CD4-positive, CD25-positive, alpha-beta regulatory T cell (primary cell): Measurements from ENCODE around the gene LMNTD1. TPM values are rescaled to one million over a fixed set of nuclear protein-coding genes. Genes with fewer than 3 reads are reported as not detected.

Source experiments
- ATAC-seq, 2 donors: fragments of 150-1000 bp; cut with Tn5 transposase; one replicate each; pipeline ENCODE4 v1.10.0; 2021; ENCODE audit warnings: low read depth in 2 of 2, moderate number of reproducible peaks in 2 of 2, moderate library complexity in 1 of 2
- DNase-seq, 3 donors: peaks; one replicate each; pipeline versions ENCODE4 v3.0.0 to v3.0.0-alpha.2; 2012 to 2022; ENCODE audit warnings: mixed read lengths in 1 of 3
- H3K27ac ChIP-seq: one replicate; pipeline ENCODE4 v1.7.0; 2013; ENCODE audit warnings: mild to moderate bottlenecking, low read length; ENCODE audit not compliant: insufficient read depth, poor library complexity, severe bottlenecking
- H3K27me3 ChIP-seq: one replicate; pipeline ENCODE4 v1.7.0; 2013; ENCODE audit warnings: low read length; ENCODE audit not compliant: control insufficient read depth, insufficient read depth
- H3K36me3 ChIP-seq: one replicate; pipeline ENCODE4 v1.7.0; 2013; ENCODE audit warnings: mild to moderate bottlenecking, low read length, moderate library complexity; ENCODE audit not compliant: control insufficient read depth, insufficient read depth
- H3K4me1 ChIP-seq: 2 replicates; pipeline ENCODE4 v1.7.0; 2013; ENCODE audit warnings: mild to moderate bottlenecking, low read length; ENCODE audit not compliant: insufficient read depth, control insufficient read depth, poor library complexity, severe bottlenecking
- H3K4me3 ChIP-seq: one replicate; pipeline ENCODE4 v1.7.0; 2013; ENCODE audit warnings: low read depth, mild to moderate bottlenecking, low read length, moderate library complexity
- H3K9me3 ChIP-seq, 2 experiments: 1 replicate in 1 of 2; 2 replicates in 1 of 2; pipeline ENCODE4 v1.7.0; 2013; ENCODE audit warnings: low read length in 2 of 2, mild to moderate bottlenecking in 1 of 2, moderate library complexity in 1 of 2; ENCODE audit not compliant: control insufficient read depth in 2 of 2
- H3K27ac Mint-ChIP-seq, 3 donors: one replicate each; pipeline ENCODE4 v1.8.0; 2020 to 2022; ENCODE audit warnings: mild to moderate bottlenecking in 3 of 3, mixed read lengths in 3 of 3, moderate library complexity in 2 of 3
- H3K27me3 Mint-ChIP-seq: one replicate; pipeline ENCODE4 v1.8.0; 2022; ENCODE audit warnings: mild to moderate bottlenecking, mixed read lengths
- H3K36me3 Mint-ChIP-seq: one replicate; pipeline ENCODE4 v1.8.0; 2020; ENCODE audit warnings: mixed read lengths
- H3K4me1 Mint-ChIP-seq, 4 donors: one replicate each; pipeline ENCODE4 v1.8.0; 2020 to 2022; ENCODE audit warnings: mixed read lengths in 4 of 4, mild to moderate bottlenecking in 1 of 4
- H3K4me3 Mint-ChIP-seq, 4 donors: one replicate each; pipeline ENCODE4 v1.8.0; 2020 to 2022; ENCODE audit warnings: mild to moderate bottlenecking in 4 of 4, mixed read lengths in 4 of 4, moderate library complexity in 3 of 4
- H3K9me3 Mint-ChIP-seq, 7 donors: one replicate each; pipeline ENCODE4 v1.8.0; 2020 to 2022; ENCODE audit warnings: mixed read lengths in 7 of 7, mild to moderate bottlenecking in 3 of 7, moderate library complexity in 2 of 7
- polyA plus RNA-seq, 4 donors: library from polyadenylated mRNA; unstranded; fragments of 300-500 nt; fragmentation: Illumina TruSeq; gene quantifications; one replicate each; pipeline ENCODE4 v1.2.3, GENCODE V29; 2021
- total RNA-seq: library from RNA; stranded (reverse); gene quantifications from one replicate; pipeline ENCODE4 v1.2.3, GENCODE V29; 2022

Gene LMNTD1
- total and polyA plus RNA-seq, 5 donors from 2014 or later, result not detected

DNA sequence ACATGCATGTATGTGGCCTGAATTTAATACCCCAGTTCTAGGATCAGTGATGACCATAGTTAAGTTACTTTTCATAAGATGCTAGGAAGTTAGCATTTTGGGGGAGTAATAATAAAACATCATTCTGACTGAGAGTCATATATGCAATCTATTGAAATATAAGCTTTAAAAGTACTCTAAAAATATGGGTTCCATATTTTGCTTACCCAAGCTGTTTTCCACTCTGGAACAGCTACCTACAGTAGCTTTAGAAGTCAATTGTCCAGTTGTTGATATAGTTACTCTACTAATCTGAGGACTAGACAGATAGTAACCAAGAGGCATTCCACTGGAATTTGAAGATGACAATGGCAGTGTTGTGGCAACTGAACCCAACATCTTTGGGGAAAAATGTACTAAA, 4.0 kb downstream of the LMNTD1 start:
- H3K36me3 ChIP-seq, result no peaks in the 10 kb centered on the region
- no peak overlapping the region for H3K27ac Mint-ChIP-seq
- H3K27me3 Mint-ChIP-seq, result no peaks in the 10 kb centered on the region
- H3K27ac ChIP-seq, result no peak overlapping the region
- no peaks in the 10 kb centered on the region for H3K27me3 ChIP-seq
- H3K9me3 Mint-ChIP-seq, result peaks cover 0 to 4% (median 0%) of the 10 kb centered on the region in 7 donors
- H3K36me3 Mint-ChIP-seq, result no peaks in the 10 kb centered on the region
- H3K4me3 ChIP-seq, result no peak overlapping the region
- peaks cover 0 to 4% (median 0%) of the 10 kb centered on the region in 4 donors for H3K4me1 Mint-ChIP-seq
- ATAC-seq, result no peak
- H3K4me1 ChIP-seq, result no peaks in the 10 kb centered on the region
- H3K9me3 ChIP-seq, result no peaks in the 10 kb centered on the region
- no peak overlapping the region for H3K4me3 Mint-ChIP-seq
- DNase-seq, result no peak

DNA sequence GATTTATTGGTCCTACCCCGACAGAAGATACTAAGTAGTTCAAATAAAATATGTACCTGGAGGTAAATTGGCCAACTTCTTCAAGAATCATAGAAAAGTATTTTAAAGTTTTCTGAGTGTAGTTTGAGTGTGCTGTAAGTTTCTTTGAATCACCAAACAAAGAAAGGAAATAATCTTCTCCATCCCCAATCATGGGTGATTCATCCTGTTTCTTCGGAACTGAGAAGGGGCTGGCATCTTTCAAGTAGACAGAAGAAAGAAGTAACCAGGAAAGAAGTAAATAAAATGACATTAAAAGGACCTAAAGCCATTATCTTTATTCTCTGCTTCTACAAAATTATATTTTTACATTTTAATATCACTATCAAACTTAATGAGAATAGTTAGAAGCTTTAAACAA, 6.8 kb downstream of the LMNTD1 start:
- H3K4me1 Mint-ChIP-seq, result no peaks in the 10 kb centered on the region
- H3K27me3 Mint-ChIP-seq, result no peaks in the 10 kb centered on the region
- H3K27ac Mint-ChIP-seq, result no peak overlapping the region
- Histone ChIP-seq H3K4me3 (no peak overlapping the region), H3K36me3 (no peaks in the 10 kb centered on the region), H3K4me1 (no peaks in the 10 kb centered on the region), H3K27me3 (no peaks in the 10 kb centered on the region), H3K9me3 (no peaks in the 10 kb centered on the region), H3K27ac (no peak overlapping the region)
- DNase-seq (no peak), ATAC-seq (no peak)
- H3K9me3 Mint-ChIP-seq, result peaks cover 0 to 4% (median 0%) of the 10 kb centered on the region in 7 donors
- no peaks in the 10 kb centered on the region for H3K36me3 Mint-ChIP-seq
- H3K4me3 Mint-ChIP-seq, result no peak overlapping the region

DNA sequence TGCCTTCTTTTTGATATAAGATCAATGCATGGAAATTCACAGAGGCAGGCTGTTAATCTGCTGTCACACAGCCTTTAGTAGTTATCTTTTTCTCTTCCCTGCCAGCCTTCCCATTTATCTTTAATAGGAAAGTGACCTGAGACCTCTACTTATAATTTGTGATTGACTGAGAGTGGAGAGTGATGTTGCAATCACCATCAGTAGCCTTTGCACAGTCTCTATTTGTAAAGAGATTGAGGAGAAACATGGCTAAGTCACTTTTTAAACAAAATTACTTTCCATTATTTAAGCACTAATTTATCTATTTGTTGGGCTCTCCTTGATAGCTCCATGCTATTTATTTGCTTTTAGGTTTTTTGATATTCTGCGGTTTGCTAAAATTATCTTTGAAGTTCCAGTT, 19.9 kb downstream of the LMNTD1 start:
- Mint-ChIP-seq H3K4me3 (no peak overlapping the region), H3K27me3 (no peaks in the 10 kb centered on the region), H3K27ac (no peak overlapping the region), H3K36me3 (no peaks in the 10 kb centered on the region), H3K9me3 (peaks cover 0 to 5% (median 3%) of the 10 kb centered on the region in 7 donors), H3K4me1 (no peaks in the 10 kb centered on the region)
- ATAC-seq, result no peak
- no peaks in the 10 kb centered on the region for H3K4me1 ChIP-seq
- H3K9me3 ChIP-seq, result no peaks in the 10 kb centered on the region
- H3K36me3 ChIP-seq, result no peaks in the 10 kb centered on the region
- no peak overlapping the region for H3K4me3 ChIP-seq
- no peak overlapping the region for H3K27ac ChIP-seq
- DNase-seq, result no peak
- no peaks in the 10 kb centered on the region for H3K27me3 ChIP-seq

DNA sequence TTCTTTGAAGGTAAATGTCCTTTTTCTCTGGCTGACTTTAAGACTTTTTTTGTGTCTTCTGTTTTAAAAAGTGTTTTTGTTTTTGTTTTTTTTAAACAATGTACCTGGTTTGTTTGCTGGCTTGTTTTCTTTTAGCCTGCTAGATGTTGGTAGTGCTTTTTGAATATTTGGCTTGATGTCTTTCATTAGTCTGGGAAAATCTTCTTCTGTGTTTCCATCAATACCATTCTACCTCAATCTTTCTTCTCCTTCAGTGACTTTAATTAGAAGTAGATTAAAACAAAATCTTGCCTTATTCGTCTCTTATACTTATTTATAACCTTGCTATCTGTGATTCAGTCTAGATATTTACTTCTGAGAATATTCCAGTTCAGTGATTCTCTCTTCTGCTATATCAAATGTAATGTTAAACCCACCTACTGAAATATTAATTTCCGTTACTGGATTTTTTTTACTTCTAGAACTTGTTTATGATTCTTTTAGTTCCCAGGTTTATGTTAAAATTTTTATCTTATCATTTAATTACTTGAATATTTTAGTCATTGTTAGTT, 21.5 kb downstream of the LMNTD1 start:
- no peaks in the 10 kb centered on the region for H3K9me3 ChIP-seq
- H3K4me3 Mint-ChIP-seq, result no peak overlapping the region
- no peak overlapping the region for H3K27ac ChIP-seq
- no peaks in the 10 kb centered on the region for H3K36me3 Mint-ChIP-seq
- H3K4me3 ChIP-seq, result no peak overlapping the region
- H3K4me1 ChIP-seq, result no peaks in the 10 kb centered on the region
- no peaks in the 10 kb centered on the region for H3K4me1 Mint-ChIP-seq
- ATAC-seq (no peak), DNase-seq (no peak)
- no peaks in the 10 kb centered on the region for H3K27me3 ChIP-seq
- H3K36me3 ChIP-seq, result no peaks in the 10 kb centered on the region
- no peaks in the 10 kb centered on the region for H3K27me3 Mint-ChIP-seq
- H3K27ac Mint-ChIP-seq, result no peak overlapping the region
- peaks cover 0 to 5% (median 3%) of the 10 kb centered on the region in 7 donors for H3K9me3 Mint-ChIP-seq

DNA sequence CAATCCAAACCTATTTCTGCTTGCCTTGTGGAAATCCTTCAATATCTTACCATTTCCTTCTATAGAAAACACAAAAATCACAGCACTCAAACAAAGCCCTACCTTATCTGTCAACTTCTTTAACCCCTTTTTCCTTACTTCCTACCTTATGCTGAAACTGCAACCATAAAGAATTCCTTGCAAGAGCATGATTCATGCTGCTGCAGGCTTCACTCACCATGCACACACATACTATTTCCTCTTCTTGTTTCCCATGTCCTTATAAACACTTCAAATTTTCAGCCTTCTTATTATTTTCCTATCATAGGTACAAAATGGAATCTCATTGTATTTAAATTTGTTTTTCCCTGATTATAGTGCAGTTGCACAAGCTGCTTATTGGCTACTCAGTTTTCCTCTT, 23.3 kb downstream of the LMNTD1 start:
- H3K27ac Mint-ChIP-seq, result no peak overlapping the region
- Histone ChIP-seq H3K4me1 (no peaks in the 10 kb centered on the region), H3K27ac (no peak overlapping the region), H3K36me3 (no peaks in the 10 kb centered on the region), H3K4me3 (no peak overlapping the region), H3K9me3 (no peaks in the 10 kb centered on the region), H3K27me3 (no peaks in the 10 kb centered on the region)
- no peaks in the 10 kb centered on the region for H3K4me1 Mint-ChIP-seq
- no peak for ATAC-seq
- no peak for DNase-seq
- no peaks in the 10 kb centered on the region for H3K36me3 Mint-ChIP-seq
- H3K27me3 Mint-ChIP-seq, result no peaks in the 10 kb centered on the region
- H3K9me3 Mint-ChIP-seq, result peaks cover 0 to 4% (median 0%) of the 10 kb centered on the region in 7 donors
- no peak overlapping the region for H3K4me3 Mint-ChIP-seq

DNA sequence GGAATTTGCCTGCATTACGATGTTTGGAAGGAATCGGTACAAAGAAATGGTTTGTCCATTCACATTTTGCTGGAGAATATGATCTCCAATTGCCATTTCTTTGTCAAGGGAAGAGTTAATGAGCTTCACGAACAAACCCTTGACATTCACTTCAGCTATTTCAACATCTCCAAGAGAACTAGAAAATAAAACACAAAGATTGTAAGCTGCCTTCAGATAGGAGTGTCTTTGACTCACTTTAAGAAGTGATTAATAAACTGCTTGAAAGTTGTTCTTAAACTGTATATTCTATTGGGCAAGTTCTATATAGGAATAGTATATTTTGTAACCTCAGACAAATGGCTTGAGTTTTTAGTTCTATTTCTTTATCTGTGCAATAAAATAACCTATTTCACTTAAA, 26.3 kb downstream of the LMNTD1 start:
- H3K27ac Mint-ChIP-seq, result no peak overlapping the region
- Histone ChIP-seq H3K36me3 (no peaks in the 10 kb centered on the region), H3K27me3 (no peaks in the 10 kb centered on the region), H3K4me3 (no peak overlapping the region), H3K9me3 (no peaks in the 10 kb centered on the region), H3K4me1 (no peaks in the 10 kb centered on the region), H3K27ac (no peak overlapping the region)
- H3K9me3 Mint-ChIP-seq, result no peaks in the 10 kb centered on the region
- ATAC-seq, result no peak
- no peaks in the 10 kb centered on the region for H3K27me3 Mint-ChIP-seq
- H3K36me3 Mint-ChIP-seq, result no peaks in the 10 kb centered on the region
- H3K4me1 Mint-ChIP-seq, result no peaks in the 10 kb centered on the region
- no peak for DNase-seq
- no peak overlapping the region for H3K4me3 Mint-ChIP-seq

DNA sequence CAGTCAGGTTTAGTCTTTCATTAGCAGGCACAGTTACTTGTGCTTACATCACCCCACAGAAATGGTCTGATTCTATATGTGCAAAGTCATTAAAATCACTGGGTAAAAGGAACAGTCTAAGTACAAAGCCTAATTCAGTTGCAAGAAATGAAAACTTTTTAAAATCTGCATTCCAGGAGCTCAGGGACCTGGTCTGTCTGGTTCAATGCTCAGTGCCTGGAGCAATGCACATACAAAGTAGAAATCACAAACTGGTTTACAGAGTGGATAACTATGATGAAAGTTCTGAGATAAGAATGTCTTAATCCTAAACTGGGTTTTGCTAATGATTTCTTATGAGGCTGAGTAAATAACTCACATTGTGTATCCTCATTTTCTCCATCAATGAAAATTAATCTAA, 28.7 kb downstream of the LMNTD1 start:
- Histone ChIP-seq H3K4me1 (no peaks in the 10 kb centered on the region), H3K27me3 (no peaks in the 10 kb centered on the region), H3K36me3 (no peaks in the 10 kb centered on the region), H3K9me3 (no peaks in the 10 kb centered on the region), H3K4me3 (no peak overlapping the region), H3K27ac (no peak overlapping the region)
- Mint-ChIP-seq H3K9me3 (peaks cover 0 to 3% (median 0%) of the 10 kb centered on the region in 7 donors), H3K36me3 (no peaks in the 10 kb centered on the region), H3K27me3 (no peaks in the 10 kb centered on the region), H3K27ac (no peak overlapping the region), H3K4me1 (no peaks in the 10 kb centered on the region), H3K4me3 (no peak overlapping the region)
- no peak for ATAC-seq
- no peak for DNase-seq

DNA sequence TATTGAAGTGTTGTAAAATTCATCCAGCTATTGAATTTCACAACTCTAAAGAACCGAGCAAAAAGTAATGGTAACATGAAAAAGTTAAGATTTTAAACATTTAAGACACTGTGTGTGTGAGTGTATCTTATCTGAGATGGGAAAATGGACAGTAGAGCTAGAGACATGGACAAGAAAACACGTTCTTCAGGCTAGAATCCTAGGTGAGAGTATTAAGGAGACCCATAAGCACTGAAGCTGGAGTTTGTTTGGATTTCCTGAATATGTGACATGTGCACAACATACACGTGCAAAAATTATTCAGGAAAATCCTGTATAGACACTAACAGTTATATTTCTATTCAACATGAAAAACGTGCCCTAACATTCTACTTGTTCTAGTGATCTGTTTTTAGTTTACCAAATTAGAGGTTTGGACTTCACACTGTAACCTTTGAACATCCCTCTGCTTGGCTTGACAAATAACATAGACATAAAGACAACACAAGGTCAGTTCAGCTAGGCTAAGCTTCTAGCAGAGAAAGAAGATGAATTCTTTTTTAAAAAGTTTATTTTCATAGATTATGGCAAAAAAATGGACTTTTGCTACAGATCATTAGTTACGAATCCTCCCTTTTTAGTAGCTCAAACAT, 31.3 kb downstream of the LMNTD1 start:
- no peak for DNase-seq
- Mint-ChIP-seq H3K9me3 (peaks cover 0 to 6% (median 0%) of the 10 kb centered on the region in 7 donors), H3K27me3 (no peaks in the 10 kb centered on the region), H3K4me3 (no peak overlapping the region), H3K36me3 (no peaks in the 10 kb centered on the region), H3K4me1 (no peaks in the 10 kb centered on the region), H3K27ac (no peak overlapping the region)
- no peaks in the 10 kb centered on the region for H3K4me1 ChIP-seq
- ATAC-seq, result no peak
- H3K4me3 ChIP-seq, result no peak overlapping the region
- H3K36me3 ChIP-seq, result no peaks in the 10 kb centered on the region
- H3K27ac ChIP-seq, result no peak overlapping the region
- no peaks in the 10 kb centered on the region for H3K27me3 ChIP-seq
- no peaks in the 10 kb centered on the region for H3K9me3 ChIP-seq
